ENCODE results near the gene RFX1. TPM values are rescaled to one million over a fixed set of nuclear protein-coding genes. Genes with fewer than 3 reads are reported as not detected.

Gene RFX1
- total and polyA plus RNA-seq, 4 donors, result 1.8 to 5.6 (median 3.5) TPM

- Histone ChIP-seq H3K4me3 (ENCODE audit: low read depth in 1 of 3, low read length in 3 of 3) (no peak overlapping the region), H3K9me3 (ENCODE audit: control insufficient read depth in 4 of 4, low read length in 3 of 4) (peaks cover 0 to 3% (median 1%) of the 10 kb centered on the region in 4 donors), H3K4me1 (ENCODE audit: control insufficient read depth in 4 of 4, insufficient read depth in 4 of 4, low read length in 3 of 4) (peaks cover 0 to 6% (median 0%) of the 10 kb centered on the region in 4 donors), H3K9ac (ENCODE audit: low read depth in 1 of 2, low read length in 2 of 2) (no peak overlapping the region), H3K27ac (ENCODE audit: low read depth in 1 of 2, low read length in 2 of 2) (no peak overlapping the region), H3K27me3 (ENCODE audit: control insufficient read depth in 4 of 4, insufficient read depth in 4 of 4, low read length in 3 of 4) (no peaks in the 10 kb centered on the region), H3K36me3 (ENCODE audit: control insufficient read depth in 4 of 4, insufficient read depth in 3 of 4, low read depth in 1 of 4, low read length in 3 of 4) (peaks cover 0 to 14% (median 8%) of the 10 kb centered on the region in 4 donors)
- WGBS, result 95% methylated on average over 22 of the region's 22 CpGs
- no peak for DNase-seq (ENCODE audit: low spot score)
- TF ChIP-seq GABPA (IDR thresholded peaks at IDR 0.05 in 1 of 2, conservative IDR thresholded peaks at IDR 0.05 in 1 of 2) (no peak), MAX (IDR thresholded peaks at IDR 0.05) (no peak), FOXA2 (IDR thresholded peaks at IDR 0.05) (no peak), HNF4A (conservative IDR thresholded peaks at IDR 0.05) (no peak), YY1 (IDR thresholded peaks at IDR 0.05) (no peak), FOXA1 (IDR thresholded peaks at IDR 0.05) (no peak), RXRA (IDR thresholded peaks at IDR 0.05) (no peak), ATF3 (IDR thresholded peaks at IDR 0.05) (no peak), EGR1 (IDR thresholded peaks at IDR 0.05; ENCODE audit: low read depth in 2 of 2) (no peak), TAF1 (conservative IDR thresholded peaks at IDR 0.05) (no peak), REST (IDR thresholded peaks at IDR 0.05) (no peak), NR2F2 (IDR thresholded peaks at IDR 0.05) (no peak), HNF4G (IDR thresholded peaks at IDR 0.05) (no peak), CTCF (IDR thresholded peaks at IDR 0.05; ENCODE audit: low read depth, low read length, missing input control) (no peak)
Measured at GRCh38 chr19:13996928-13997630, 9.0 kb downstream of the RFX1 start.

- no peaks in the 10 kb centered on the region for H3K27me3 ChIP-seq (ENCODE audit: control insufficient read depth in 4 of 4, insufficient read depth in 4 of 4, low read length in 3 of 4)
- peaks cover 0 to 3% (median 1%) of the 10 kb centered on the region in 4 donors for H3K9me3 ChIP-seq (ENCODE audit: control insufficient read depth in 4 of 4, low read length in 3 of 4)
- peaks cover 0 to 19% (median 10%) of the 10 kb centered on the region in 4 donors for H3K36me3 ChIP-seq (ENCODE audit: control insufficient read depth in 4 of 4, insufficient read depth in 3 of 4, low read depth in 1 of 4, low read length in 3 of 4)
- H3K4me3 ChIP-seq (ENCODE audit: low read depth in 1 of 3, low read length in 3 of 3), result no peak overlapping the region
- no peak overlapping the region for H3K27ac ChIP-seq (ENCODE audit: low read depth in 1 of 2, low read length in 2 of 2)
- peaks cover 0 to 6% (median 0%) of the 10 kb centered on the region in 4 donors for H3K4me1 ChIP-seq (ENCODE audit: control insufficient read depth in 4 of 4, insufficient read depth in 4 of 4, low read length in 3 of 4)
- DNase-seq (ENCODE audit: low spot score), result no peak
- 94% methylated on average over 14 of the region's 14 CpGs for WGBS
- no peak overlapping the region for H3K9ac ChIP-seq (ENCODE audit: low read depth in 1 of 2, low read length in 2 of 2)
- TF ChIP-seq ATF3 (IDR thresholded peaks at IDR 0.05) (no peak), REST (IDR thresholded peaks at IDR 0.05) (no peak), HNF4A (conservative IDR thresholded peaks at IDR 0.05) (no peak), RAD21 (IDR thresholded peaks at IDR 0.05) (no peak), RXRA (IDR thresholded peaks at IDR 0.05) (no peak), GABPA (IDR thresholded peaks at IDR 0.05 in 1 of 2, conservative IDR thresholded peaks at IDR 0.05 in 1 of 2) (no peak), ZBTB33 (IDR thresholded peaks at IDR 0.05) (no peak)
Measured at GRCh38 chr19:13995878-13996765, 10.0 kb downstream of the RFX1 start.

Measured in liver (tissue), 9 donors.